GM10248 (cell line): ENCODE measurements around the gene ARRB2.

Experiments used
- CTCF ChIA-PET: fragments of 300-600 bp; sonication (Branson Sonifier 250); formaldehyde crosslinking; extraction: SDS; loops from one replicate; lab custom pipeline; 2021; ENCODE audit warnings: antibody characterized with exemption; lab: Yijun Ruan, JAX
- POLR2A ChIA-PET: fragments of 350-650 bp; sonication (Branson Sonifier 250); formaldehyde crosslinking; extraction: SDS; loops from one replicate; lab custom pipeline; 2020; ENCODE audit warnings: antibody characterized with exemption; lab: Yijun Ruan, JAX
- DNase-seq: peaks from one replicate; pipeline ENCODE4 v3.0.0; 2012; ENCODE audit errors: extremely low spot score
- TF ChIP-seq, protein P1 (sequence below): IDR thresholded peaks from 2 replicates; pipeline ENCODE4 v1.5.1; 2012; ENCODE audit warnings: mild to moderate bottlenecking, low read depth; ENCODE audit errors: extremely low read depth, missing control alignments, control extremely low read depth

ARRB2 gene

DNA sequence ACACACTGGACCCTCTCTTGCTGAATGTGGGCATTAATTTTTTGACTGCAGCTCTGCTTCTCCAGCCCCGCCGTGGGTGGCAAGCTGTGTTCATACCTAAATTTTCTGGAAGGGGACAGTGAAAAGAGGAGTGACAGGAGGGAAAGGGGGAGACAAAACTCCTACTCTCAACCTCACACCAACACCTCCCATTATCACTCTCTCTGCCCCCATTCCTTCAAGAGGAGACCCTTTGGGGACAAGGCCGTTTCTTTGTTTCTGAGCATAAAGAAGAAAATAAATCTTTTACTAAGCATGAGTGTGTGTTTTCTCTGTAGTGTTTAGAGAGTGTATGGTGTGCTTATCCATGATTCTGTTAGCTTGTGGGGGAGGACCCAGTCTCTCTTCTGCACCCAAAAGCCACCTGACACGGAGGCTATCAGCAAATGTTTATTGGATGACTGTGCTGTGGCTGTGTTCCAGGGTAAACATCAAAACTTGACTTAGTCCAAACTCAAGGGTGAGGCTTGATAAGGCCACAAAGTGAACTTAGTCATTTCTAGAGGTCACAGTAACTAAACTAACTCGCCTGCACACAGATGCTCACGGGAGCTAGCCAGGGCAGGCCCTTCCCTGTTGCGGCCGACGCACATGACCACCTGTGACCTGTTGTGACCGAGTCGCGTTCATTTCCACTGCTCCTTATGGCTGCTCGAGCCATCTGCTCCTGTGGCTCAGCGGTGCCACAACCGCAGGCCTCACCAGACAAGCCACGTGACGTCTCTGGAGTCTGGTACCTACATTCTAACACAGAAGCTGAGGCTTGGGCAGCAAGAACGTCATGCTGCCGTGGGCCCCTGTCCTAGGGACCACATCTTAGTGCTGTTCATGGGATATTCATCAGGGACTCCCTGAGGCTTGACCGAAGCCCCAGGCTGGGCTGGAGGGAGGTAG, 11.0 kb downstream of the ARRB2 start:
- DNase-seq = no peak
- POLR2A ChIA-PET = no interaction called here

DNA sequence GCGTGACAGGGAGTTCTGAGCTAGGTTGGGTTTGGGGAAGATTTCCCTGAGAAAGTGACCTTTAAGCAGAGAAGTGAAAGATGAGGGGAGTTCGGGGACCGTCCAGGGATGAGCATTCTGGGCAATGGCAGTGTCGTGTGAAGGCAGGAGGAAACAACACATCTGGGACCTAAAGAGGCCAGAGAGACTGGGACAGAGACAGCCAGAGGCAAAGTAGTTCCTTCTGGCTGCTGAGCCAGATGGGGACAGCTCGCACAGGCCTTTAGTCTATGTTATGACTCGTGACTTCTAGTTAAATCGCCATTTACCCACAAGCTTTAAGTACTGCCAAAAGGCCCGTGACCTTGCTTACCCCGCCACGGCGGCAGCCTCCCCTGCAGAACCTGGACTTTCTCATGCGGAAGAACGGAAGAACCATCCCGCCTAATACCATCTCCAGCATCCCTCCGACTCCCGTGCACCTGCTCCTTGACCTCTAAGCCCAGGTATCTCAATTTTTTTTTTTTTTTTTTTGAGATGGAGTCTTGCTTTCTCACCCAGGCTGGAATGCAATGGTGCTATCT, 12.3 kb downstream of the ARRB2 start:
- no peak for DNase-seq
- POLR2A ChIA-PET = no interaction called here
- TF ChIP-seq, protein P1, sequence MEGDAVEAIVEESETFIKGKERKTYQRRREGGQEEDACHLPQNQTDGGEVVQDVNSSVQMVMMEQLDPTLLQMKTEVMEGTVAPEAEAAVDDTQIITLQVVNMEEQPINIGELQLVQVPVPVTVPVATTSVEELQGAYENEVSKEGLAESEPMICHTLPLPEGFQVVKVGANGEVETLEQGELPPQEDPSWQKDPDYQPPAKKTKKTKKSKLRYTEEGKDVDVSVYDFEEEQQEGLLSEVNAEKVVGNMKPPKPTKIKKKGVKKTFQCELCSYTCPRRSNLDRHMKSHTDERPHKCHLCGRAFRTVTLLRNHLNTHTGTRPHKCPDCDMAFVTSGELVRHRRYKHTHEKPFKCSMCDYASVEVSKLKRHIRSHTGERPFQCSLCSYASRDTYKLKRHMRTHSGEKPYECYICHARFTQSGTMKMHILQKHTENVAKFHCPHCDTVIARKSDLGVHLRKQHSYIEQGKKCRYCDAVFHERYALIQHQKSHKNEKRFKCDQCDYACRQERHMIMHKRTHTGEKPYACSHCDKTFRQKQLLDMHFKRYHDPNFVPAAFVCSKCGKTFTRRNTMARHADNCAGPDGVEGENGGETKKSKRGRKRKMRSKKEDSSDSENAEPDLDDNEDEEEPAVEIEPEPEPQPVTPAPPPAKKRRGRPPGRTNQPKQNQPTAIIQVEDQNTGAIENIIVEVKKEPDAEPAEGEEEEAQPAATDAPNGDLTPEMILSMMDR = no peak
- CTCF ChIA-PET = interaction anchor here (0.7 to 1.0 kb wide), 2 partner anchors 10 to 13 kb away, joined by 3 read pairs; no protein-coding TSS in a partner anchor

More for the DNA sequence above, 11.0 kb downstream of the ARRB2 start:
- TF ChIP-seq, protein P1 = no peak
- CTCF ChIA-PET = interaction anchor here (1.0 to 1.1 kb wide), 3 partner anchors 7 to 69 kb away, joined by 3 to 6 read pairs (median 3); no protein-coding TSS in a partner anchor

DNA sequence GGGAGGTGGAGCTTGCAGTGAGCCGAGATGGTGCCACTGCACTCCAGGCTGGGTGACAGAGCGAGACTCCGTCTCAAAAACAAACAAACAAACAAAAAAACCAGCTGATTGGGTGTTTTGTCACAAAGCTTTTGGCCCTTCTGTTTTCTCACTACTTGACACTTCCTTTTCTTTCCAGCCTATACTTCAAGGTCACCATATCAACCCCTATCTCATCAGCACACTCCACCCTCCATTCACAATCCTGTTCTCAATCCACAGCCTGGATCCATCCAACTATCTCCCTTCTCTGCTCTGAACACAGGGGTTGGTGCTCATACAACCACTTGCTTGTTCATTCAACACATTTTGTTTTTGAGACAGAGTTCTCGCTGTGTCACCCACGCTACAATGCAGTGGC, 14.2 kb downstream of the ARRB2 start:
- TF ChIP-seq, protein P1 = no peak
- CTCF ChIA-PET = no interaction called here
- no peak for DNase-seq
- POLR2A ChIA-PET = no interaction called here

DNA sequence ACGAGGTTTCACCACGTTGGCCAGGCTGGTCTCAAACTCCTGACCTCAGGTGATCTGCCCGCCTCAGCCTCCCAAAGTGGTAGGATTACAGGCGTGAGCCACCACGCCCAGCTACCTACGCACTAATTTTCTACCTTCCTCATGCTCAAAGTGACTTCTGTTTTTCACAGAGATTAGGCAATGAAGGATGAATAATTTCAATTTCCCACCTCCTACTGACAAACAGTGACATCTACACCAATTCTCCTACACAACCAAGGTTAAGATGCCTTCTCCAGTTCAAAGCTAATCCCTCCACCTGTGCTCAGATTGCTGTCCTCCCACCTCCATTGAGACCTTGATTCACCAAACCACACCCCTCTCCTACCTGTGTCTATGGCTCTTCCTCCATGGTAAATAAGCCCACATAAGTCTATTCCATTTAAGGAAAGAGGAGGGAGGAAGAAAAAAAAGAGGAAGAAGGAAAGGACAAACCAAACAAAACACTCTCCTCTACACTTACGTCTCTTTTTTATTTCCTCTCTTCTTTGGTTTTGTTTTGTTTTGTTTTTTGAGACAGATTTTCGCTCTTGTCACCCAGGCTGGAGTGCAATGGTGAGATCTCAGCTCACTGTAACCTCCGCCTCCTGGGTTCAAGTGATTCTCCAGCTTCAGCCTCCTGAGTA, 15.3 kb downstream of the ARRB2 start:
- TF ChIP-seq, protein P1 = no peak
- no peak for DNase-seq
- ChIA-PET CTCF (interaction anchor here (1.0 to 2.1 kb wide), 3 partner anchors 10 to 23 kb away, joined by 3 to 7 read pairs (median 3); partner anchors contain the start of gene ARRB2), POLR2A (interaction anchor here (0.6 kb wide), 1 partner anchor 310 kb away, joined by 5 read pairs; the partner anchor contains the start of gene SLC52A1)

DNA sequence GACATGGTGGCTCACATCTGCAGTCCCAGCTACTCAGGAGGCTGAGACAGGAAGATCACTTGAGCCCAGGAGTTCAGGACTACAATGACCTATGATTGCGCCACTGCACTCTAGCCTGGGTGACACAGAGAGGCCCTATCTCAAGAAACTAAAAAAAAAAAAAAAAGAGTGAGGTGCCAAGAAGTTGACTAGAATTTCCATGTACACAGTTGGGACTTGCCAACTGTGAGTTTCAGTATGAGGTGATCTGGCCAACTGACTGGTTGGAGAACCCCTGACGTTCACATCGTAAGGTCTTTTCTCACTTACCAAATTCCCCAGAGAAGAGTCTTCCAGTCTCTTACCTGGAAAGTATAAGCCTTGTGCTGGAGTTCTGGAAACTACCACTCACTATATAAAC, 17.7 kb downstream of the ARRB2 start:
- POLR2A ChIA-PET = no interaction called here
- no peak for DNase-seq
- TF ChIP-seq, protein P1 = no peak
- CTCF ChIA-PET = interaction anchor here (1.2 kb wide), 1 partner anchor 25 kb away, joined by 3 read pairs; no protein-coding TSS in a partner anchor

DNA sequence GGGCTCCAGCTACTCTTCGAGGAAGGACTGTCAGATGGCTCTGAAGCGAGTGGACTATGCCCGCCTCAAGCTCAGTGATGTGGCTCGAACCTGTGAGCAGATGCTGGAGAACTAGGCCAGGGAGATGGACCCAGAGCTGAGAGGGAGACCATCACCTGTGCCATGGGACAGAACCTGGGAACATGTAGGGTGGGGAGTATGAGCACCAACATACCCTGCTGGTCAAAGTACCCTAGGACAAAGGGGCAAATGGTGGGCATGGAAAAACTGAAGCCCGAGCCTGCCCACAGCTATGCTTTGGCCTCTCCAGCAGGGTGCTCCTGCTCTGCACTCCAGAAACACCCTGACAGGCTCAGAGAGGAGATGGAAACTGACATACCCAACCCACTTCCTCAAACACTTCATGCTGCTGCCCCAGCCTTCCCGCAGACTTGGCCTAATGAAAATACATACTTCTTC, 22.7 kb downstream of the ARRB2 start:
- TF ChIP-seq, protein P1 = peak; percentile 34
- POLR2A ChIA-PET = no interaction called here
- DNase-seq = peak; percentile 75
- CTCF ChIA-PET = interaction anchor here (0.7 to 1.8 kb wide), 6 partner anchors 10 to 155 kb away, joined by 3 to 6 read pairs (median 4); partner anchors contain the start of gene ARRB2
